Stomach smooth muscle (tissue), 2 donors: ENCODE results near the gene COQ8B.
"Not testable (repeated sequence)": the region's sequence is repeated elsewhere in the genome, so short reads cannot be mapped to it uniquely, and the experiment has no call there.

Source experiments
- H3K27ac ChIP-seq: one replicate; pipeline ENCODE4 v1.7.0; 2013; ENCODE audit warnings: mild to moderate bottlenecking, low read length, inconsistent platforms
- H3K27me3 ChIP-seq, 2 donors: one replicate each; pipeline ENCODE4 v1.7.0; 2013; ENCODE audit warnings: low read length in 2 of 2; ENCODE audit not compliant: insufficient read depth in 2 of 2, control insufficient read depth in 1 of 2
- H3K36me3 ChIP-seq, 2 donors: one replicate each; pipeline ENCODE4 v1.7.0; 2013; ENCODE audit warnings: low read length in 2 of 2; ENCODE audit not compliant: control insufficient read depth in 2 of 2, insufficient read depth in 2 of 2
- H3K4me1 ChIP-seq: one replicate; pipeline ENCODE4 v1.7.0; 2013; ENCODE audit warnings: low read length; ENCODE audit not compliant: control insufficient read depth, insufficient read depth
- H3K4me3 ChIP-seq, 2 donors: one replicate each; pipeline ENCODE4 v1.7.0; 2013; ENCODE audit warnings: low read length in 2 of 2
- H3K9ac ChIP-seq, 2 donors: one replicate each; pipeline ENCODE4 v1.7.0; 2013; ENCODE audit warnings: low read length in 2 of 2, mild to moderate bottlenecking in 1 of 2
- H3K9me3 ChIP-seq, 2 donors: one replicate each; pipeline ENCODE4 v1.7.0; 2013; ENCODE audit warnings: low read length in 2 of 2; ENCODE audit not compliant: control insufficient read depth in 2 of 2
- donor health status: healthy.
- donor health status: Pancreatic carcinoma.

Gene COQ8B

DNA sequence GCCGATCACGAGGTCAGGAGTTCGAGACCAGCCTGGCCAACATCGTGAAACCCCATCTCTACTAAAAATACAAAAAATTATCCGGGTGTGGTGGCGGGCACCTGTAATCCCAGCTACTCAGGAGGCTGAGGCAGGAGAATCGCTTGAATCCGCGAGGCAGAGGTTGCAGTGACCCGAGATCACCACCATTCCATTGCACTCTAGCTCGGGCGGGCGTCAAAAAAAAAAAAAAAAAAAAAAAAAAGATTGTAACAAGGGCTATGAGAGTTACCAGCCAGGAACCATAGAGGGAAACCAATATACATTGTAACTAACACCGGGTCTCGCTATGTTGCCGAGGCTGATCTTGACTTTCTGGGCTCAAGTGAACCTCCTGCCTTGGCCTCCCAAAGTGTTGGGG, 15.6 kb upstream of the COQ8B start:
- H3K4me3 ChIP-seq, H3K9me3 ChIP-seq, H3K9ac ChIP-seq, H3K27me3 ChIP-seq, H3K27ac ChIP-seq, H3K4me1 ChIP-seq: not testable (repeated sequence)
- peaks cover 52 to 63% of the 10 kb centered on the region in 2 donors for H3K36me3 ChIP-seq

DNA sequence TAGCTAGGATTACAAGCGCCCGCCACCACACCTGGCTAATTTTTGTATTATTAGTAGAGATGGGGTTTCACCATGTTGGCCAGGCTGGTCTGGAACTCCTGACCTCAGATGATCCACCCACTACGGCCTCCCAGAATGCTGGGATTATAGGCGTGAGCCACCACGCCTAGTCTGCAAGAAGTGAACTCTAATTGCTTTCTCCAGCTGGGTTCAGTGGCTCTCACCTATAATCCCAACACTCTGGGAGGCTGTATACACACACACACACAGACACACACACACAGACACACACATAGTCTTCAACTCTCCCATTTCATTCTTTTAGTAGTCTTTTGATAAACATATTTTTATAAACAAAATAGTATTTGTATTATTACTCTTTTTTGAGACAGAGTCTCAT, 13.4 kb upstream of the COQ8B start:
- H3K27ac ChIP-seq, H3K4me1 ChIP-seq, H3K9me3 ChIP-seq, H3K4me3 ChIP-seq, H3K9ac ChIP-seq, H3K27me3 ChIP-seq: not testable (repeated sequence)
- peaks cover 53 to 63% of the 10 kb centered on the region in 2 donors for H3K36me3 ChIP-seq

GRCh38 chr19:40726279-40726678, 9.6 kb upstream of the COQ8B start:
- Histone ChIP-seq H3K36me3 (peaks cover 38 to 52% of the 10 kb centered on the region in 2 donors), H3K9ac (no peak overlapping the region), H3K4me1 (peaks cover 15% of the 10 kb centered on the region), H3K27me3 (no peaks in the 10 kb centered on the region), H3K9me3 (no peaks in the 10 kb centered on the region), H3K4me3 (no peak overlapping the region), H3K27ac (no peak overlapping the region)

GRCh38 chr19:40724855-40725254, 8.2 kb upstream of the COQ8B start:
- Histone ChIP-seq H3K27me3 (no peaks in the 10 kb centered on the region), H3K27ac (no peak overlapping the region), H3K9me3 (no peaks in the 10 kb centered on the region), H3K9ac (no peak overlapping the region), H3K4me3 (no peak overlapping the region), H3K36me3 (peaks cover 28 to 40% of the 10 kb centered on the region in 2 donors), H3K4me1 (peaks cover 28% of the 10 kb centered on the region)

DNA sequence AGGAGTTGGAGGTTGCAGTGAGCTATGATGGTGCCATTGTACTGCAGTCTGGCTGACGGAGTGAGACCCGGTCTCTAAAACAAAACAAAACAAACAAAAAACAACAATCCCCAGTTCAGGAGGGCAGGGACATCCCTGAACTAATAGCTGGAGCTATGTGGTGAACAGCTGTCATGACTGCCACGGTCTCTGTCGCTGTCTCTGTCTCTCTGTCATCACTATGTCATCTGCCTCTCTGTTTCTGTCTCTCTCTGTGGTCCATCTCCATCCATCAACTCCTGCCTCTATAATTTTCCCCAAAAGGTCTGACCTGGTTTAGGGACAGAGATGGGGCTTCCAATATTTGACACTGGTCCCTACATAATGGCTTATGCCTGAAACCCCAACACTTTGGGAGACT, 7.6 kb upstream of the COQ8B start:
- Histone ChIP-seq H3K9me3 (no peaks in the 10 kb centered on the region), H3K4me3 (no peak overlapping the region), H3K27ac (no peak overlapping the region), H3K4me1 (peaks cover 33% of the 10 kb centered on the region), H3K27me3 (no peaks in the 10 kb centered on the region), H3K36me3 (peaks cover 28 to 38% of the 10 kb centered on the region in 2 donors), H3K9ac (no peak overlapping the region)

DNA sequence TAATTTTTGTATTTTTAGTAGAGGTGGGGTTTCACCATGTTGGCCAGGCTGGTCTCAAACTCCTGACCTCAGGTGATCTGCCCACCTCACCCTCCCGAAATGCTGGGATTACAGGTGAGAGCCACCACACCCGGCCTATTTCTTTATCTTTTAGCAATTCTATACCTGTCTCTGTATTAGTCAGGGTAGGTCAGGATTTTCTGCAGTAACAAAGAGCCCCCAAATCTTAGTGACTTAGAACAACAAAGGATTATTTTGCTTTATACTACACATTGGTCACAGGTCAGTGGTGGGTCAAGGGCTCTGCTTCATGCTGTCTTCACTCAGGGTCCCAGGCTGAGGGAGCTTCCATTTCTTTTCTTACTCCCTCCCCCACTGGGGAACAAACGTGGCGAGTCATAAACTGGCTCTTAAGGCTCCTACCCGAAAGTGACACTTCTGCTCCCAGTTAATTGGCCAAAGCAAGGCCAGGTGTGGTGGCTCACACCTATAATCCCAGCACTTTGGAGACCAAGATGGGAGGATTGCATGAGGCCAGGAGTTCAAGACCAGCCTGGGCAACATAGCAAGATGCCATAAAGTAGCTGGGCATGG, 7.1 kb upstream of the COQ8B start:
- Histone ChIP-seq H3K36me3 (peaks cover 26 to 35% of the 10 kb centered on the region in 2 donors), H3K27me3 (no peaks in the 10 kb centered on the region), H3K27ac (no peak overlapping the region), H3K9me3 (no peaks in the 10 kb centered on the region), H3K9ac (no peak overlapping the region), H3K4me3 (no peak overlapping the region), H3K4me1 (peaks cover 38% of the 10 kb centered on the region)

- H3K9me3 ChIP-seq: no peaks in the 10 kb centered on the region
- no peak overlapping the region for H3K27ac ChIP-seq
- peaks cover 55% of the 10 kb centered on the region for H3K4me1 ChIP-seq
- no peak overlapping the region for H3K4me3 ChIP-seq
- peak overlapping the region in 1 of 2 donors; percentile 21 for H3K9ac ChIP-seq
- peaks cover 23 to 27% of the 10 kb centered on the region in 2 donors for H3K36me3 ChIP-seq
- no peaks in the 10 kb centered on the region for H3K27me3 ChIP-seq
Measured at GRCh38 chr19:40721936-40722661, 5.4 kb upstream of the COQ8B start.

- peak overlapping the region; percentile 36 to 65 for H3K9ac ChIP-seq
- peak overlapping the region; percentile 3 to 97 for H3K4me3 ChIP-seq
- H3K4me1 ChIP-seq: peaks cover 58% of the 10 kb centered on the region
- peak overlapping the region; percentile 80 for H3K27ac ChIP-seq
- H3K9me3 ChIP-seq: no peaks in the 10 kb centered on the region
- no peaks in the 10 kb centered on the region for H3K27me3 ChIP-seq
- H3K36me3 ChIP-seq: peaks cover 16 to 19% of the 10 kb centered on the region in 2 donors
Measured at GRCh38 chr19:40721140-40721486, 4.4 kb upstream of the COQ8B start.

GRCh38 chr19:40719414-40719894, 2.8 kb upstream of the COQ8B start:
- Histone ChIP-seq H3K4me3 (peak overlapping the region; percentile 97 to 99), H3K27me3 (no peaks in the 10 kb centered on the region), H3K27ac (peak overlapping the region; percentile 100), H3K9ac (peak overlapping the region in 1 of 2 donors; percentile 98), H3K4me1 (peaks cover 67% of the 10 kb centered on the region), H3K36me3 (peaks cover 7 to 9% of the 10 kb centered on the region in 2 donors), H3K9me3 (no peaks in the 10 kb centered on the region)

GRCh38 chr19:40718774-40719391, 2.2 kb upstream of the COQ8B start:
- Histone ChIP-seq H3K36me3 (peaks cover 2 to 4% of the 10 kb centered on the region in 2 donors), H3K4me1 (peaks cover 67% of the 10 kb centered on the region), H3K27me3 (no peaks in the 10 kb centered on the region), H3K9ac (peak overlapping the region; percentile 97 to 98), H3K27ac (peak overlapping the region; percentile 100), H3K9me3 (no peaks in the 10 kb centered on the region), H3K4me3 (peak overlapping the region; percentile 97 to 99)
